IPS-NIHi11 (cell line): Measurements from ENCODE around the gene OR9K2.
"Not testable (repeated sequence)": the region's sequence is repeated elsewhere in the genome, so short reads cannot be mapped to it uniquely, and the experiment has no call there.

Experiments used
- DNase-seq: peaks from one replicate; pipeline ENCODE4 v3.0.0; 2012; ENCODE audit warnings: mixed read lengths, low spot score

OR9K2 gene, protein sequence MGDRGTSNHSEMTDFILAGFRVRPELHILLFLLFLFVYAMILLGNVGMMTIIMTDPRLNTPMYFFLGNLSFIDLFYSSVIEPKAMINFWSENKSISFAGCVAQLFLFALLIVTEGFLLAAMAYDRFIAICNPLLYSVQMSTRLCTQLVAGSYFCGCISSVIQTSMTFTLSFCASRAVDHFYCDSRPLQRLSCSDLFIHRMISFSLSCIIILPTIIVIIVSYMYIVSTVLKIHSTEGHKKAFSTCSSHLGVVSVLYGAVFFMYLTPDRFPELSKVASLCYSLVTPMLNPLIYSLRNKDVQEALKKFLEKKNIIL

DNA sequence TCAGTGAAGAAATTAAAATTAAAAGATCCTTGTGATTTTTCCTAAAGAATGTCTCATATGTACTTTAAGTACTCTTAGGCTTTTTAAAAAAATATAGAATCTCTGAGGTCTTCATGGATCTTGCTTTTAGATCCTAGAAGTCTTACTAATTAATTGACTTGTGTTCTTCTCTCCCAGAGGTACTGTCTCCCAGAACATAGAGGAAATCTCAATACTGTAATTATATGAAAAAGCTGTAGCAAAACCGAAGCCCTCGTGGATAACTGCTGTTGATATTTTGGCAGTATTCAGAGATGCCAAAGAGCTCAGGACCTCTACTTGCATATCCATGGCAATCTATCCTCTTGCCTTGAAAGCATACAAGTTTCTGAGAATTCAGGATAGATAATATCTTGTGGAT lies at the start of gene OR9K2:
Gene OR9K2 (plus strand): TSS at position 301 of the 400 bp plus-strand sequence. CDS start 3,429 bp downstream, outside the sequence.
- DNase-seq: no peak

DNA sequence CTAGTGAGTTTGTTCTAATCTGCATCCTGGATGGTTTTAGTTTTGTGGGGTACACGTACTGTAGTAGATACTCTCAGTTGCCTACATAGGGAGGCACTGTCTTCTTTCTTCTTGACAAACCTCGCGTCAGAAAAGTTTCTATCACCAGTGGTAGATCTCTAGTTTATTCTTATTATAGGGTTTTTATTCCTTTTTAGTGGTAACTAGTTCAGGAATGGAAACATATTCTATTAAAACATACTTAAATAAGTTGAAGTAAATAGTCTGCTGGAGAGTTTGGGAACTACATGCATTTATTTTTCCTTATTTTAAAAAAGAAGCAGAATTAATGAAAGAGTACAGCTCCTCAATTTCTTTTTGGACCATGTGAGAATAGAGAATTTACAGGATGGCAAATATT lies 33.6 kb upstream of the OR9K2 start:
- DNase-seq: no peak

DNA sequence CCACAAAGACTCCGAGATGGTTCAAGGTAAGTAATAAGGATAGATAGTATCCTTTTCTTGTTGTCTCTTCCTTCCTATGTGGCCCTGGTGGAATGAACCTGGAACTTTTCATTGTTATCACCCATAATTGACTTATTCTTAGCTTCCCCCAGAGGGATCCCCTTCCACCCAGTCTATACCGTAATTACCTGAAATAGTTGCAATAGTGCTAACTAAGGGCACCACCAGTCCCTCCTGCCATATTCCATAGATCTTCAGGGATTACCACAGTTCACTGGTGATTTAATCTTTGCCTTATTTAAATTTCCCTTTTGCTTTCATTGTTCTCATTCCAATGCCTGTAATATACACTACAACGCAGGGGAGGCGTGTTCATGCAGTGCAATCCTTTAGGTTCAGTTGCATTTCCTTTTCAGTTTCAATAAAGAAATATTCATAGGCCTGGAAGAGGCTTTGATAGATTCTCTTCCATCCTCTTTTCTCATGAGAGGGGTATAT lies 13.8 kb upstream of the OR9K2 start:
- DNase-seq: no peak

DNA sequence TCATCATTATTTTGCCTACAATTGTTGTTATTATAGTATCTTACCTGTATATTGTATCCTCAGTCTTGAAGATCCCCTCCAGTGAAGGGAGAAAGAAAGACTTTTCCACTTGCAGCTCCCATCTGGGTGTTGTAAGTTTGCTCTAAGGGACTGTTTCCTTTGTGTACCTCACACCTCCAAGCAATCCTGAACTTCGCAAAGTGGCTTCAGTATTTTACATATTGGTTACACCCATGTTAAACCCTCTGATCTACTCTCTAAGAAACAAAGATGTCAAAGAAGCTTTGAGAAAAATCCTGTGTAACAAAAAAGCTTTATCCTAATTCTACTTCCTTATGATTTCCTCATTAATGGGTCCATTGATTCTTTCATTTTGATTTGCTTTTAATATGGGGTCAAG lies 10.1 kb upstream of the OR9K2 start:
- no peak for DNase-seq

- no peak for DNase-seq
Observed at GRCh38 chr12:55132816-55133215, 6.6 kb downstream of the OR9K2 start.

DNA sequence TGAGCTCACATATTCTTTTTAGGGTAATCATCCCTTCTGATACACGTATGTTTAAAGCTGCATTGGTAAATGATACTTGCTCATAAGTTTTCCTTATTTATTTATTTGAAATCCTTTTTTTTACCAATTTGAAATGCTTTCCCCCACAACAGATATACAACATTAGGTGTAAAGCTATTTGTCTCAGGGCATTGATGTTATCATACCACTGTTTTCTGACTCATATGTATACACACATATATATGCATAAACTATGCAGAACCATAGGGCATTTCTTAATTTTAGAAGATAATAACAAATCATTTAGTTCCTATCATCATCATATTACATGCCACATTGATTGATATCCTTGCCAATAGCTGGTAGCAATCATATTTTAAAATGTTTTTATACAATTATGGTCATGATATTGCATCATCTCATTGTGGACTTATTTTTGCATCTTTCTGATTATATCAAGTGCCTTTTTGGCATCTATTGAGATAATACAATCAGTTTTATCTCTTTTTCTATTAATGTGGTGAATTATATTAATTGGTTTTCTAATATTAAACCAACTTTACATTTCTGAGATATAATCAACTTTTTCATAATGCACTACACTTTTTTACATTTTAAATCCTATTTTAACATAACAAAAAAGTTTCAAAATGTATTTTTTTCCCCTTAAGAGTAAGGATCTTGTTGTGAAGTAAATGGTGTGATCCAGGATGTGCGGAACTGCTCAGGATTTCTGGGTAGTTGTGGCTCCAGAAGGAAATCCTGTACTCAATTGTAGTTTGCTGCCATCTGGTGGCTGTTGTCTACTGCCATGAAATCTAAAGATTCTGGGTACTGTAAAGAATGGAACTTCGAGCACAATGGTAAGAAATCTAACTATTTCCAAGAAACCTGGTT lies 16.7 kb downstream of the OR9K2 start:
- peak; percentile 57 for DNase-seq

- no peak for DNase-seq
Observed at GRCh38 chr12:55143566-55143870, 17.3 kb downstream of the OR9K2 start.

GRCh38 chr12:55167010-55167640 lies 40.9 kb downstream of the OR9K2 start:
- DNase-seq: not testable (repeated sequence)

DNA sequence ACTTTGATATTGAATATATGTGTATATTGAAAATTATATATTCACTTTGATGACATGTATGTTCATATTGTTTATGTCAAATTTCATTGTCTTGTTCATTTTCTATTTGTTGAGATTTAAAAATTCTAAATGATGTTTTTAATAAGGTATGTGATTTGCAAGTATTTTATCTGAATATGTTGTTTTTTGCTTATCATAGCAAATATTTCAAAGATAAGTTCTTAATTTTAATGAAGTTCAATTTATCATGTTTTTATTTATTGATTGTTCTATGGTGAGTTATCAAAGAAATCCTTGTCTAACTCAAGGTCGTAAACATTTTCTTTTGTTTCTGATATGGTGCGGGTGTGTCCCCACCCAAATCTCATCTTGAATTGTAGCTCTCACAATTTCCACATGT lies 45.2 kb downstream of the OR9K2 start:
- DNase-seq: no peak

DNA sequence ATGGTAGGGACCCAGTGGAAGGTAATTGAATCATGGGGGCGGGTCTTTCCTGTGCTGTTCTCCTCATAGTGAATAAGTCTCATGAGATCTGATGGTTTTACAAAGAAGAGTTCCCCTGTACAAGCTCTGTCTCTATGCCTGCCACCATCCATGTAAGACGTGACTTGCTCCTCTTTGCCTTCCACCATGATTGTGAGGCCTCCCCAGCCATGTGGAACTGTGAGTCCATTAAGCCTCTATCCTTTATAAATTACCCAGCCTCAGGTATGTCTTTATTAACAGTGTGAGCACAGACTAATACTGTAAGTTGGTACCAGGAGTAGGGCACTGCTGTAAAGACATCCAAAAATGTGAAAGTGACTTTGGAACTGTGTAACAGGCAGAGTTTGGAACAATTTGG lies 45.6 kb downstream of the OR9K2 start:
- DNase-seq: not testable (repeated sequence)

DNA sequence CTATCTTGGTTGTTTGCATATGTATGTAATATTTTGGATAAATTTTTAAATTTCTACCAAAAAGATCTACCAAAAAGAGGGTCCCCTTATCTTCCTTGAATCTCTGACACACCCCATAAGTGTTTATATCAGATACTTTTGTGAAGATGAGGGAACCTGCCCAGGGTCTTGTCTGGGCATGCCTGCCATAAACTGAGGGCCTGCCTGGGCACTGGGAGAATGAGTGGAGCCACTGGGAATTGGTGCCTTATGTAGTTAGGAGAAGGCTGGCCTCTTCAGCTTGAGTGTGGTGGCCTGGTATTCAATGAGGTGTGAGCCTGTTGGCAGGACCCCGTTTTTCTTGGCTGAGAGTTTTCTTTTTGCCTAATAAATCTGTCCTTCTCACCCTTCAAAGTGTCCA lies 46.5 kb downstream of the OR9K2 start:
- no peak for DNase-seq

DNA sequence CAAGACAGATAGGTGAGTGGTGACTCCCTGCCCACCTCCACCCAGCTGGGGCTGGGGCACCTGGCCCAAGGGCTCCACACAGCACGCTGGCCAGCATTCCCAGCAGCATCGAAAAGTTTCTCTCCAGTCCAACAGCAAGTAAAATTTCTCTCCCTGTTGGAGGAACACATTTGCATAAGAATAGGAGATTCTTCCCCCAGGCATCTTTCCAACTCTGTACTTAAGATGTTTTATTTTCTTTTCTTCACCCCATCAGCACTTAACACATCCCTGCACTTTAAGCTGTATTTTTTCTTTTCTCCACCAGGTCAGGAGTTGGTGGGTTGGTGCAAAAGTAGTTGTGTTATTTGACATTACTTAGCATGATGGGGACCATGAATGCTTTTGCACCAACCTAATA lies 47.2 kb downstream of the OR9K2 start:
- DNase-seq: no peak
